Measurements from ENCODE around the gene LRIT2.

- TF ChIP-seq EZH2 (IDR thresholded peaks at IDR 0.05; ENCODE audit: borderline replicate concordance) = no peak
- TF ChIP-seq CTCF (IDR thresholded peaks at IDR 0.05; ENCODE audit: poor library complexity) = no peak
- TF ChIP-seq EZH2phosphoT487 (IDR thresholded peaks at IDR 0.05; ENCODE audit: low read depth, severe bottlenecking, unreplicated experiment) = no peak
Measured at GRCh38 chr10:84172467-84173356, 52.6 kb downstream of the LRIT2 start.
